IMR-90 (cell line): ENCODE results near the gene PLB1. TPM values are rescaled to one million over a fixed set of nuclear protein-coding genes. Genes with fewer than 3 reads are reported as not detected.

Source experiments
- ATAC-seq: fragments of 200-7000 bp; cut with Tn5 transposase; 2 replicates; pipeline ENCODE4 v1.9.1; 2020; ENCODE audit warnings: low read depth, mild to moderate bottlenecking, moderate library complexity
- BruUV-seq: library from RNA; stranded (reverse); fragments of 400-500 nt; replicated peaks from 2 replicates; lab custom pipeline; 2021; lab: Mats Ljungman, UMichigan
- CTCF ChIA-PET: fragments of 300-600 bp; formaldehyde crosslinking; extraction: SDS; loops from one replicate; lab custom pipeline; 2021; ENCODE audit warnings: antibody characterized with exemption; lab: Yijun Ruan, JAX
- POLR2A ChIA-PET: fragments of 300-600 bp; sonication (Branson Sonifier 250); formaldehyde crosslinking; loops from one replicate; lab custom pipeline; 2022; ENCODE audit warnings: antibody characterized with exemption; ENCODE audit not compliant: unreplicated experiment; lab: Charles Lee
- DNase-seq: peaks from one replicate; pipeline ENCODE4 v3.0.0; 2013
- H2AFZ ChIP-seq: replicated peaks from 2 replicates; pipeline ENCODE3; 2013; ENCODE audit warnings: low read length, mild to moderate bottlenecking; ENCODE audit not compliant: poor library complexity
- H2AK5ac ChIP-seq: 2 replicates; pipeline ENCODE4 v1.6.1; 2013; ENCODE audit warnings: low read depth, low read length, inconsistent platforms
- H2AK9ac ChIP-seq: replicated peaks from 2 replicates; pipeline ENCODE3; 2013; ENCODE audit warnings: mild to moderate bottlenecking, low read depth, low read length, moderate library complexity; ENCODE audit not compliant: poor library complexity
- H2BK120ac ChIP-seq: 2 replicates; pipeline ENCODE4 v1.6.1; 2013; ENCODE audit warnings: low read depth, low read length, inconsistent platforms
- H2BK15ac ChIP-seq: 3 replicates; pipeline ENCODE4 v1.6.1; 2013; ENCODE audit warnings: low read depth, low read length, inconsistent platforms
- H2BK20ac ChIP-seq: 2 replicates; pipeline ENCODE4 v1.6.1; 2013; ENCODE audit warnings: low read depth, mild to moderate bottlenecking, inconsistent platforms, low read length, moderate library complexity
- H2BK5ac ChIP-seq: 2 replicates; pipeline ENCODE4 v1.6.1; 2013; ENCODE audit warnings: mild to moderate bottlenecking, low read depth, low read length, inconsistent platforms; ENCODE audit not compliant: poor library complexity, severe bottlenecking
- H3K14ac ChIP-seq: replicated peaks from 2 replicates; pipeline ENCODE4 v1.6.1; 2013; ENCODE audit warnings: low read depth, low read length, inconsistent platforms
- H3K18ac ChIP-seq: 2 replicates; pipeline ENCODE4 v1.6.1; 2013; ENCODE audit warnings: low read depth, low read length, control low read depth
- H3K23ac ChIP-seq: 2 replicates; pipeline ENCODE4 v1.6.1; 2013; ENCODE audit warnings: low read depth, low read length, inconsistent platforms
- H3K27ac ChIP-seq: 2 replicates; pipeline ENCODE4 v1.5.1; 2013; ENCODE audit warnings: mild to moderate bottlenecking, control low read depth, low read length; ENCODE audit not compliant: insufficient read depth
- H3K27me3 ChIP-seq: 2 replicates; pipeline ENCODE4 v1.6.1; 2013; ENCODE audit warnings: low read length; ENCODE audit not compliant: control insufficient read depth, insufficient read depth
- H3K36me3 ChIP-seq: 2 replicates; pipeline ENCODE4 v1.6.1; 2013; ENCODE audit warnings: low read length, mixed read lengths; ENCODE audit not compliant: control insufficient read depth, insufficient read depth
- H3K4ac ChIP-seq: 2 replicates; pipeline ENCODE4 v1.6.1; 2013; ENCODE audit warnings: low read depth, low read length, inconsistent platforms
- H3K4me1 ChIP-seq: 2 replicates; pipeline ENCODE4 v1.6.1; 2013; ENCODE audit warnings: low read length, mixed read lengths; ENCODE audit not compliant: control insufficient read depth, insufficient read depth
- H3K4me2 ChIP-seq: 2 replicates; pipeline ENCODE4 v1.6.1; 2013; ENCODE audit warnings: low read depth, mild to moderate bottlenecking, control low read depth, low read length, moderate library complexity
- H3K4me3 ChIP-seq: 2 replicates; pipeline ENCODE4 v1.5.1; 2013; ENCODE audit warnings: low read depth, mild to moderate bottlenecking, control low read depth, low read length, moderate library complexity; ENCODE audit not compliant: insufficient read depth
- H3K56ac ChIP-seq: 2 replicates; pipeline ENCODE4 v1.6.1; 2013; ENCODE audit warnings: low read length, inconsistent platforms; ENCODE audit not compliant: insufficient read depth; ENCODE audit errors: extremely low read depth
- H3K79me1 ChIP-seq, 2 experiments: 2 replicates each; pipeline ENCODE4 v1.6.1; 2013; ENCODE audit warnings: low read length in 2 of 2, inconsistent platforms in 1 of 2, low read depth in 1 of 2
- H3K9ac ChIP-seq: 2 replicates; pipeline ENCODE4 v1.6.1; 2013; ENCODE audit warnings: low read depth, low read length, control low read depth
- H3K9me1 ChIP-seq: 2 replicates; pipeline ENCODE4 v1.6.1; 2013; ENCODE audit warnings: low read length, inconsistent platforms; ENCODE audit not compliant: insufficient read depth
- H3K9me3 ChIP-seq: 2 replicates; pipeline ENCODE4 v1.6.1; 2013; ENCODE audit warnings: low read length; ENCODE audit not compliant: control insufficient read depth, insufficient read depth
- H4K20me1 ChIP-seq: 2 replicates; pipeline ENCODE4 v1.6.1; 2013; ENCODE audit warnings: low read length, inconsistent platforms; ENCODE audit not compliant: insufficient read depth
- H4K5ac ChIP-seq: 2 replicates; pipeline ENCODE4 v1.6.1; 2013; ENCODE audit warnings: mild to moderate bottlenecking, low read depth, low read length, control low read depth
- H4K8ac ChIP-seq, 2 experiments: 2 replicates each; pipeline ENCODE4 v1.6.1; 2013; ENCODE audit warnings: low read depth in 2 of 2, low read length in 2 of 2, control low read depth in 1 of 2, inconsistent platforms in 1 of 2
- H4K91ac ChIP-seq: 2 replicates; pipeline ENCODE4 v1.6.1; 2013; ENCODE audit warnings: low read depth, low read length, inconsistent platforms; ENCODE audit not compliant: insufficient read depth
- BHLHE40 ChIP-seq: fragments of 150-350 bp; IDR thresholded peaks from 2 replicates; pipeline ENCODE4 v1.6.1; 2016; ENCODE audit warnings: mild to moderate bottlenecking, low read depth, low read length
- CEBPB ChIP-seq: IDR thresholded peaks from 2 replicates; pipeline ENCODE4 v1.6.1; 2012; ENCODE audit warnings: low read depth, low read length, improper control_type of control experiment
- CHD1 ChIP-seq: IDR thresholded peaks from 2 replicates; pipeline ENCODE4 v1.6.1; 2012; ENCODE audit warnings: low read depth, low read length, improper control_type of control experiment
- CTCF ChIP-seq: conservative IDR thresholded peaks from 2 replicates; pipeline ENCODE4 v1.5.1; 2012; ENCODE audit warnings: mild to moderate bottlenecking, low read depth, low read length, improper control_type of control experiment
- FOS ChIP-seq: fragments of 150-350 bp; IDR thresholded peaks from 2 replicates; pipeline ENCODE4 v1.6.1; 2016; ENCODE audit warnings: low read depth, low read length
- MAFK ChIP-seq: IDR thresholded peaks from 2 replicates; pipeline ENCODE4 v1.6.1; 2012; ENCODE audit warnings: low read depth, low read length, improper control_type of control experiment
- MAZ ChIP-seq: IDR thresholded peaks from 2 replicates; pipeline ENCODE4 v1.6.1; 2012; ENCODE audit warnings: low read depth, mild to moderate bottlenecking, low read length, improper control_type of control experiment, moderate library complexity, borderline replicate concordance
- MXI1 ChIP-seq: IDR thresholded peaks from 2 replicates; pipeline ENCODE4 v1.6.1; 2012; ENCODE audit warnings: low read depth, mild to moderate bottlenecking, low read length, moderate library complexity, borderline replicate concordance
- NFE2L2 ChIP-seq: fragments of 150-350 bp; IDR thresholded peaks from 2 replicates; pipeline ENCODE4 v1.6.1; 2016; ENCODE audit warnings: low read depth, mild to moderate bottlenecking, low read length
- POLR2A ChIP-seq: IDR thresholded peaks from 2 replicates; pipeline ENCODE4 v1.6.1; 2012; ENCODE audit warnings: mild to moderate bottlenecking, low read depth, low read length
- RAD21 ChIP-seq: IDR thresholded peaks from 2 replicates; pipeline ENCODE4 v1.6.1; 2012; ENCODE audit warnings: low read length, improper control_type of control experiment
- RCOR1 ChIP-seq: IDR thresholded peaks from 2 replicates; pipeline ENCODE4 v1.6.1; 2012; ENCODE audit warnings: mild to moderate bottlenecking, low read length, improper control_type of control experiment; ENCODE audit not compliant: insufficient replicate concordance
- RFX5 ChIP-seq: IDR thresholded peaks from 2 replicates; pipeline ENCODE4 v1.8.0; 2012; ENCODE audit warnings: low read depth, mild to moderate bottlenecking, low read length, moderate library complexity
- SMC3 ChIP-seq: fragments of 150-350 bp; IDR thresholded peaks from 2 replicates; pipeline ENCODE4 v1.6.1; 2016; ENCODE audit warnings: low read depth, mild to moderate bottlenecking, antibody characterized with exemption, low read length, moderate library complexity
- dilution Hi-C: fragments of 300-500 bp; cut with HindIII; formaldehyde crosslinking; loops from one replicate; pipeline ENCODE4 v1.14.3; 2018; ENCODE audit warnings: low sequenced_read_pairs; ENCODE audit not compliant: unreplicated experiment
- in situ Hi-C: fragments of 300-500 bp; cut with MboI; formaldehyde crosslinking; loops from 3 replicates; pipeline ENCODE4 v1.14.3; 2019; ENCODE audit warnings: low sequenced_read_pairs, inconsistent platforms, mixed read lengths
- intact Hi-C: fragments of 100-400 bp; cut with micrococcal nuclease; formaldehyde crosslinking; loops from 2 replicates; pipeline ENCODE4 v1.10.0; 2022
- polyA plus RNA-seq, 3 experiments: library from polyadenylated mRNA; depleted of rRNA; stranded (reverse); fragments of >200 nt; gene quantifications; 2 replicates each; pipeline ENCODE4 v1.2.3, GENCODE V29; 2012; ENCODE audit warnings: low replicate concordance in 1 of 3
- total RNA-seq: library from RNA; depleted of rRNA; stranded (reverse); fragments of >200 nt; gene quantifications from 2 replicates; pipeline ENCODE4 v1.2.3, GENCODE V29; 2012
- TF ChIP-seq, protein P1 (sequence below): fragments of 150-350 bp; IDR thresholded peaks from 2 replicates; pipeline ENCODE4 v1.6.1; 2016; ENCODE audit warnings: low read depth, mild to moderate bottlenecking, low read length, moderate library complexity, borderline replicate concordance
- TF ChIP-seq, protein P2 (sequence below): fragments of 150-350 bp; IDR thresholded peaks from 2 replicates; pipeline ENCODE4 v1.6.1; 2017; ENCODE audit warnings: mild to moderate bottlenecking, antibody characterized with exemption, low read length, low read depth

Gene PLB1
- total and polyA plus RNA-seq, 2 of the 4 experiments (the other 2 are of a cell fraction), result 0.74 to 0.90 TPM

DNA sequence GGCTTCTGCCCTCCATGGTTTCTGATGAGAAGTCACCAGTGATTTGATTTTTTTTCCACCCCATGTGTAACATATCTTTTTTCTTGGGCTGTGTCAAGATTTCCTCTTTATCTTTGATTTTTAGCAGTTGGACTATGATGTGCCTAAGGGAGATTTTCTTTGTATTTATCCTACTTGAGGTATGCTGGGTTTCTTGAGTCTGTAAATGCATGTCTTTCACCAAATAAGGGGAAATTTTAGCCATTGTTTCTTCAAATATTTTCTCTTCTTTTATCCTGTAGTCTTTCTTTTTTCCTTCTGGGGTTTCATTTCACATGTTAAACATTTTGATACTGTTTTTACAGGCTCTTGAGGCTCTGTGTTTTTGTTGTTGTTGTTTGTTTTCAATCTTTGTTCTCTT lies 33.7 kb upstream of the PLB1 start:
- H2BK5ac ChIP-seq, result no peak overlapping the region
- ChIA-PET CTCF (no interaction called here), POLR2A (no interaction called here)
- no peak overlapping the region for H2AK5ac ChIP-seq
- H3K14ac ChIP-seq, result no peak overlapping the region
- no peak overlapping the region for H2AFZ ChIP-seq
- no peak overlapping the region for H3K4me3 ChIP-seq
- H4K91ac ChIP-seq, result no peak overlapping the region
- TF ChIP-seq RCOR1, result no peak
- TF ChIP-seq BHLHE40, result no peak
- no peak for TF ChIP-seq NFE2L2
- TF ChIP-seq, protein P1, sequence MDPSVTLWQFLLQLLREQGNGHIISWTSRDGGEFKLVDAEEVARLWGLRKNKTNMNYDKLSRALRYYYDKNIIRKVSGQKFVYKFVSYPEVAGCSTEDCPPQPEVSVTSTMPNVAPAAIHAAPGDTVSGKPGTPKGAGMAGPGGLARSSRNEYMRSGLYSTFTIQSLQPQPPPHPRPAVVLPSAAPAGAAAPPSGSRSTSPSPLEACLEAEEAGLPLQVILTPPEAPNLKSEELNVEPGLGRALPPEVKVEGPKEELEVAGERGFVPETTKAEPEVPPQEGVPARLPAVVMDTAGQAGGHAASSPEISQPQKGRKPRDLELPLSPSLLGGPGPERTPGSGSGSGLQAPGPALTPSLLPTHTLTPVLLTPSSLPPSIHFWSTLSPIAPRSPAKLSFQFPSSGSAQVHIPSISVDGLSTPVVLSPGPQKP, result no peak
- TF ChIP-seq, protein P2, sequence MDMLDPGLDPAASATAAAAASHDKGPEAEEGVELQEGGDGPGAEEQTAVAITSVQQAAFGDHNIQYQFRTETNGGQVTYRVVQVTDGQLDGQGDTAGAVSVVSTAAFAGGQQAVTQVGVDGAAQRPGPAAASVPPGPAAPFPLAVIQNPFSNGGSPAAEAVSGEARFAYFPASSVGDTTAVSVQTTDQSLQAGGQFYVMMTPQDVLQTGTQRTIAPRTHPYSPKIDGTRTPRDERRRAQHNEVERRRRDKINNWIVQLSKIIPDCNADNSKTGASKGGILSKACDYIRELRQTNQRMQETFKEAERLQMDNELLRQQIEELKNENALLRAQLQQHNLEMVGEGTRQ, result no peak
- TF ChIP-seq POLR2A, result no peak
- TF ChIP-seq SMC3, result no peak
- no peak for TF ChIP-seq RFX5
- TF ChIP-seq MAFK, result no peak
- TF ChIP-seq CTCF, result no peak
- no peak for TF ChIP-seq MXI1
- no peak for TF ChIP-seq CEBPB
- no peak for TF ChIP-seq MAZ
- no peak for TF ChIP-seq FOS
- no peak for TF ChIP-seq RAD21
- TF ChIP-seq CHD1, result no peak
- peaks cover 3% of the 10 kb centered on the region; the same call in 1 of the 2 replicates for H3K27me3 ChIP-seq
- H4K20me1 ChIP-seq, result no peaks in the 10 kb centered on the region
- intact Hi-C loops, result no loop called here
- no peaks in the 10 kb centered on the region for H3K36me3 ChIP-seq
- H2BK120ac ChIP-seq, result no peak overlapping the region
- H3K4me1 ChIP-seq, result no peaks in the 10 kb centered on the region
- no peak overlapping the region for H2AK9ac ChIP-seq
- no peaks in the 10 kb centered on the region for H3K79me1 ChIP-seq
- no TSS peak for BruUV-seq
- dilution Hi-C loops, result no loop called here
- ATAC-seq (no peak), DNase-seq (no peak)
- H2BK20ac ChIP-seq, result no peak overlapping the region
- H3K9me3 ChIP-seq, result no peaks in the 10 kb centered on the region
- H3K9me1 ChIP-seq, result no peaks in the 10 kb centered on the region
- no peak overlapping the region for H3K27ac ChIP-seq
- no peak overlapping the region for H3K18ac ChIP-seq
- no peak overlapping the region for H3K4me2 ChIP-seq
- no peak overlapping the region for H4K5ac ChIP-seq
- H3K9ac ChIP-seq, result no peak overlapping the region
- H3K4ac ChIP-seq, result no peak overlapping the region
- H2BK15ac ChIP-seq, result no peak overlapping the region
- no peak overlapping the region for H3K23ac ChIP-seq
- in situ Hi-C loops, result no loop called here
- no peak overlapping the region for H3K56ac ChIP-seq
- no peak overlapping the region for H4K8ac ChIP-seq
